ENCODE results near the gene CHODL.
A peak's percentile ranks its signal among the peaks of the same experiment; 100 is the strongest.

The CHODL gene

DNA sequence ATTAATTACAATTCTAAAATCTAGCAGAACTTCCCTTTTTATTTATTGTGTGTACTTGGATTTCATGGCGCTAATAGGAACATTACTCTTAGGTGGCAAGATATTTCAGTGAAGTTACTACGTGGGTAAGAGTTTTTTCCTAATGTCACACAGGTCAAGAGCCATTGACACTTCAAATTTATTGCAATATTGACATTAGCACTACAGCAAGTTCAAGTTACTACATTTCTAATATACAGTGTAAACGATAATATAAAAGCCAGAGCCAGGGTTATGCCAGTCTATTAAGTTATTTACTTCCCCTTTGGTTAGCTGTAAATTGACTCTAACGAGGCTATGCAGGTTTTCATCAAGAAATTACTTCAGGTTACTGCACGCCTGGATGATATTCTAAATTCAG, 29.7 kb downstream of the CHODL start:
- no peaks in the 10 kb centered on the region for H3K27me3 ChIP-seq (ENCODE audit: low read depth, low read length)
- H3K79me2 ChIP-seq (ENCODE audit: low read length) = no peaks in the 10 kb centered on the region
- H3K4me2 ChIP-seq (ENCODE audit: low read length) = no peak overlapping the region
- no peak for TF ChIP-seq EZH2phosphoT487 (IDR thresholded peaks at IDR 0.05; ENCODE audit: low read depth)
- no peak for TF ChIP-seq CTCF (IDR thresholded peaks at IDR 0.05; ENCODE audit: low read depth, low read length)
- H3K36me3 ChIP-seq (replicated peaks; ENCODE audit: low read depth, low read length) = no peaks in the 10 kb centered on the region
- H3K4me3 ChIP-seq (ENCODE audit: low read length) = no peak overlapping the region
- no peak overlapping the region for H3K9ac ChIP-seq (ENCODE audit: low read length)
- no peaks in the 10 kb centered on the region for H4K20me1 ChIP-seq (ENCODE audit: insufficient read depth, low read length)
- H3K27ac ChIP-seq (ENCODE audit: low read length) = no peak overlapping the region
- no peak overlapping the region for H2AFZ ChIP-seq (ENCODE audit: low read depth, low read length)
- peaks cover 12% of the 10 kb centered on the region for H3K4me1 ChIP-seq (ENCODE audit: low read length)
- no peaks in the 10 kb centered on the region for H3K9me3 ChIP-seq (ENCODE audit: insufficient read depth, low read length)

DNA sequence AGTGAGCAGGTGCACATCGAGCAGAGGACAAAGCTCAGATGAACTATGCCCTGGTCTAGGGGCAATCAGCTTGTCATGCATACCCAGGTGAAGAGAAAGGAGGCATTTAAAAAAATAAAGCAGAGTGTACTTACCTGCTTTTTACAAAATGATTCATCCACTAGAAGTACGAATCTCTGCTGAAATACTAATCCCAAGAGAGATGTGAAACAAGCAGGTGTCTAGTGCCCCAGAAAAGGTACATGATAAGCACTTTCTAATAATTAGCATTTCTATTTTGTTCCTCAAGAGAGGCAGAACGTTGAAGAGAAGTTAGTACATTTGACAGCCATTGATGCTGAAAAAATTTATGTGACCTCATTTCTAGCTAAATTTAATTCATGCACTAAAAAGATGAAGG, 31.1 kb downstream of the CHODL start:
- Histone ChIP-seq H3K27ac (ENCODE audit: low read length) (no peak overlapping the region), H3K27me3 (ENCODE audit: low read depth, low read length) (no peaks in the 10 kb centered on the region), H3K79me2 (ENCODE audit: low read length) (no peaks in the 10 kb centered on the region), H2AFZ (ENCODE audit: low read depth, low read length) (no peak overlapping the region), H3K4me2 (ENCODE audit: low read length) (peak overlapping the region; percentile 36; the same call in 1 of the 2 replicates), H3K4me3 (ENCODE audit: low read length) (no peak overlapping the region), H4K20me1 (ENCODE audit: insufficient read depth, low read length) (no peaks in the 10 kb centered on the region), H3K9me3 (ENCODE audit: insufficient read depth, low read length) (no peaks in the 10 kb centered on the region), H3K9ac (ENCODE audit: low read length) (no peak overlapping the region), H3K36me3 (replicated peaks; ENCODE audit: low read depth, low read length) (no peaks in the 10 kb centered on the region), H3K4me1 (ENCODE audit: low read length) (peaks cover 12% of the 10 kb centered on the region)
- TF ChIP-seq CTCF (IDR thresholded peaks at IDR 0.05; ENCODE audit: low read depth, low read length) = no peak
- TF ChIP-seq EZH2phosphoT487 (IDR thresholded peaks at IDR 0.05; ENCODE audit: low read depth) = no peak

GRCh38 chr21:18285379-18285778, 40.7 kb downstream of the CHODL start:
- H3K9me3 ChIP-seq (ENCODE audit: insufficient read depth, low read length) = no peaks in the 10 kb centered on the region
- no peak overlapping the region for H3K9ac ChIP-seq (ENCODE audit: low read length)
- no peaks in the 10 kb centered on the region for H3K4me1 ChIP-seq (ENCODE audit: low read length)
- H3K27ac ChIP-seq (ENCODE audit: low read length) = no peak overlapping the region
- TF ChIP-seq CTCF (IDR thresholded peaks at IDR 0.05; ENCODE audit: low read depth, low read length) (no peak), EZH2phosphoT487 (IDR thresholded peaks at IDR 0.05; ENCODE audit: low read depth) (no peak)
- no peaks in the 10 kb centered on the region for H3K79me2 ChIP-seq (ENCODE audit: low read length)
- H3K4me2 ChIP-seq (ENCODE audit: low read length) = no peak overlapping the region
- H3K4me3 ChIP-seq (ENCODE audit: low read length) = no peak overlapping the region
- H3K27me3 ChIP-seq (ENCODE audit: low read depth, low read length) = no peaks in the 10 kb centered on the region
- no peaks in the 10 kb centered on the region for H4K20me1 ChIP-seq (ENCODE audit: insufficient read depth, low read length)
- H2AFZ ChIP-seq (ENCODE audit: low read depth, low read length) = no peak overlapping the region
- H3K36me3 ChIP-seq (replicated peaks; ENCODE audit: low read depth, low read length) = no peaks in the 10 kb centered on the region

- no peak for TF ChIP-seq CTCF (IDR thresholded peaks at IDR 0.05; ENCODE audit: low read depth, low read length)
Observed at GRCh38 chr21:18289876-18290275, 45.2 kb downstream of the CHODL start.

More at GRCh38 chr21:18289876-18290275, 45.2 kb downstream of the CHODL start:
- H3K9me3 ChIP-seq (ENCODE audit: insufficient read depth, low read length) = no peaks in the 10 kb centered on the region
- no peak overlapping the region for H3K4me2 ChIP-seq (ENCODE audit: low read length)
- no peaks in the 10 kb centered on the region for H3K79me2 ChIP-seq (ENCODE audit: low read length)
- no peak overlapping the region for H3K27ac ChIP-seq (ENCODE audit: low read length)
- no peaks in the 10 kb centered on the region for H4K20me1 ChIP-seq (ENCODE audit: insufficient read depth, low read length)
- no peaks in the 10 kb centered on the region for H3K4me1 ChIP-seq (ENCODE audit: low read length)
- no peak overlapping the region for H3K9ac ChIP-seq (ENCODE audit: low read length)
- no peaks in the 10 kb centered on the region for H3K27me3 ChIP-seq (ENCODE audit: low read depth, low read length)
- no peaks in the 10 kb centered on the region for H3K36me3 ChIP-seq (replicated peaks; ENCODE audit: low read depth, low read length)
- no peak overlapping the region for H2AFZ ChIP-seq (ENCODE audit: low read depth, low read length)
- no peak overlapping the region for H3K4me3 ChIP-seq (ENCODE audit: low read length)
